Measurements from ENCODE around the gene SLC5A4. TPM values are rescaled to one million over a fixed set of nuclear protein-coding genes. Genes with fewer than 3 reads are reported as not detected.

Gene SLC5A4
- total RNA-seq, 1 experiment from 2014 or later = not detected

DNA sequence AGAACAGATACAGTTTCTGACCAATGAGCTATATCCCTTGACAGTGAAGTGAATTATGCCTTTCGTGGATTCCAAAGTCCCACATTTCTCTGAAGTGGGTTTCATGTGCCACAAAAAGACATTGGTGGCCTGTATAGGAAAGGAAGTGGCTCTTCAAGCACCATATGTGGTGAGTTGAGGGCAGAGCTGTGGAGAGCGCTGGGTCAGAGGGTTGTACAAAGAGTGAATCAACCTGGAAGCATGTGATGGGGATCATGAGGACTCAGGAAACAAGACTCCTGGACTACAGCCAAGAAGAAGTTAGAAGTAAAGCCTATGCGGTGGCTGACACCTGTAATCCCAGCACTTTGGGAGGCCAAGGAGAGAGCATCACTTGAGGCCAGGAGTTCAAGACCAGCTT is 579 bp upstream of the SLC5A4 start:
- Histone ChIP-seq H3T11ph (ENCODE audit: low read length) (no peak overlapping the region), H4K8ac (replicated peaks; ENCODE audit: insufficient read length, low read depth, low read length) (no peak overlapping the region), H3K79me2 (ENCODE audit: insufficient read depth, low read length) (no peaks in the 10 kb centered on the region), H3K9me3 (ENCODE audit: control insufficient read depth, low read depth, low read length) (no peaks in the 10 kb centered on the region), H3K79me1 (ENCODE audit: insufficient read depth, low read depth, low read length, poor library complexity, severe bottlenecking) (no peaks in the 10 kb centered on the region), H3K18ac (ENCODE audit: insufficient read length, low read depth, low read length) (no peak overlapping the region), H2BK5ac (ENCODE audit: insufficient read length, low read length) (no peak overlapping the region), H3K14ac (ENCODE audit: insufficient read depth, low read length) (no peak overlapping the region), H3K23ac (ENCODE audit: insufficient read length, low read depth, low read length) (no peak overlapping the region), H3K23me2 (ENCODE audit: insufficient read length, low read depth, low read length, poor library complexity, severe bottlenecking) (no peaks in the 10 kb centered on the region), H4K5ac (ENCODE audit: insufficient read length, low read depth, low read length) (no peak overlapping the region), H3K4ac (ENCODE audit: low read depth, low read length) (no peak overlapping the region), H3K27ac (ENCODE audit: insufficient read length, low read depth, low read length) (no peak overlapping the region), H2BK120ac (ENCODE audit: low read depth, low read length, poor library complexity, severe bottlenecking) (no peak overlapping the region), H4K91ac (ENCODE audit: insufficient read length, low read depth, low read length) (no peak overlapping the region), H2BK20ac (ENCODE audit: low read depth, low read length, poor library complexity, severe bottlenecking) (no peak overlapping the region), H2AFZ (ENCODE audit: low read length) (no peak overlapping the region), H3K9ac (ENCODE audit: extremely low read depth, insufficient read length, low read length) (no peak overlapping the region), H3K27me3 (ENCODE audit: insufficient read depth, low read length) (no peaks in the 10 kb centered on the region), H3K4me2 (ENCODE audit: insufficient read depth, insufficient read length, low read length) (no peak overlapping the region), H3K4me1 (ENCODE audit: insufficient read depth, low read length) (no peaks in the 10 kb centered on the region), H2BK12ac (ENCODE audit: insufficient read length, low read depth, low read length) (no peak overlapping the region), H2AK5ac (ENCODE audit: insufficient read length, low read length) (no peak overlapping the region), H2BK15ac (ENCODE audit: low read depth, low read length) (no peak overlapping the region), H3K56ac (ENCODE audit: insufficient read length, low read depth, low read length) (no peak overlapping the region), H4K20me1 (ENCODE audit: control insufficient read depth, insufficient read depth, insufficient read length) (no peaks in the 10 kb centered on the region)
- DNase-seq = no peak
- WGBS (ENCODE audit: extremely low coverage, insufficient read length, low lambda C conversion rate) = no CpG with 5 or more reads among the region's 3 CpGs
- TF ChIP-seq, protein P1, sequence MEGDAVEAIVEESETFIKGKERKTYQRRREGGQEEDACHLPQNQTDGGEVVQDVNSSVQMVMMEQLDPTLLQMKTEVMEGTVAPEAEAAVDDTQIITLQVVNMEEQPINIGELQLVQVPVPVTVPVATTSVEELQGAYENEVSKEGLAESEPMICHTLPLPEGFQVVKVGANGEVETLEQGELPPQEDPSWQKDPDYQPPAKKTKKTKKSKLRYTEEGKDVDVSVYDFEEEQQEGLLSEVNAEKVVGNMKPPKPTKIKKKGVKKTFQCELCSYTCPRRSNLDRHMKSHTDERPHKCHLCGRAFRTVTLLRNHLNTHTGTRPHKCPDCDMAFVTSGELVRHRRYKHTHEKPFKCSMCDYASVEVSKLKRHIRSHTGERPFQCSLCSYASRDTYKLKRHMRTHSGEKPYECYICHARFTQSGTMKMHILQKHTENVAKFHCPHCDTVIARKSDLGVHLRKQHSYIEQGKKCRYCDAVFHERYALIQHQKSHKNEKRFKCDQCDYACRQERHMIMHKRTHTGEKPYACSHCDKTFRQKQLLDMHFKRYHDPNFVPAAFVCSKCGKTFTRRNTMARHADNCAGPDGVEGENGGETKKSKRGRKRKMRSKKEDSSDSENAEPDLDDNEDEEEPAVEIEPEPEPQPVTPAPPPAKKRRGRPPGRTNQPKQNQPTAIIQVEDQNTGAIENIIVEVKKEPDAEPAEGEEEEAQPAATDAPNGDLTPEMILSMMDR (conservative IDR thresholded peaks at IDR 0.05) = no peak
- H3K36me3 Mint-ChIP-seq (ENCODE audit: insufficient read depth in 1 of 3, low read depth in 3 of 3) = no peaks in the 10 kb centered on the region
- H3K27ac Mint-ChIP-seq = no peak overlapping the region
- H3K27me3 Mint-ChIP-seq (ENCODE audit: low read depth) = peaks cover 85% of the 10 kb centered on the region
- no peak overlapping the region for H3K4me3 Mint-ChIP-seq
- H3K9me3 Mint-ChIP-seq = 0 out of 5 replicates have a peak, but pooled peaks cover 0 to under 1% of the 10 kb centered on the region in 2 experiments
- peaks cover 0 to 3% of the 10 kb centered on the region in 2 experiments; a peak in 1 of 4 replicates for H3K4me1 Mint-ChIP-seq

Data from H9 (cell line).